Measurements from ENCODE around the gene ZNF613.

DNA sequence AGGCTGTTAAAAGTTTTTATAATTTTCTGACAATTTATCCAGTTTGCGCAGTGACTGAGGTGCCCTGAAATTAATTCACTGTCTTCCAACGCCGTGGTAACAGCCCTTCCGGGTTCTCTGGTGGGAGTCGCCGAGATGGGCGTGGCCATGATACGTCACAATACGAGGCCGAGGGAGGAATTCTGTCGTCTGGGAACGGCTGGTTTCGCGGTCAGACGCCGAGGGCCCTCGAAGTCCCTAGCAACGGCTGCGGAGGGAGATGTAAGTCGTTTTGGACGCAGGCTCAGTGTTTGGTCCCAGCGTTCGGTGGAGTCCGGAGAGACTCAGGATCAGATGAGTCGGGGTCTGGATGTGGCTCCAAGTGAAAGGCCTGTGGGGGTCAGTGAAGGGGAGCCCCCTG is 21.7 kb downstream of the ZNF613 start:
- TF ChIP-seq, protein P1, sequence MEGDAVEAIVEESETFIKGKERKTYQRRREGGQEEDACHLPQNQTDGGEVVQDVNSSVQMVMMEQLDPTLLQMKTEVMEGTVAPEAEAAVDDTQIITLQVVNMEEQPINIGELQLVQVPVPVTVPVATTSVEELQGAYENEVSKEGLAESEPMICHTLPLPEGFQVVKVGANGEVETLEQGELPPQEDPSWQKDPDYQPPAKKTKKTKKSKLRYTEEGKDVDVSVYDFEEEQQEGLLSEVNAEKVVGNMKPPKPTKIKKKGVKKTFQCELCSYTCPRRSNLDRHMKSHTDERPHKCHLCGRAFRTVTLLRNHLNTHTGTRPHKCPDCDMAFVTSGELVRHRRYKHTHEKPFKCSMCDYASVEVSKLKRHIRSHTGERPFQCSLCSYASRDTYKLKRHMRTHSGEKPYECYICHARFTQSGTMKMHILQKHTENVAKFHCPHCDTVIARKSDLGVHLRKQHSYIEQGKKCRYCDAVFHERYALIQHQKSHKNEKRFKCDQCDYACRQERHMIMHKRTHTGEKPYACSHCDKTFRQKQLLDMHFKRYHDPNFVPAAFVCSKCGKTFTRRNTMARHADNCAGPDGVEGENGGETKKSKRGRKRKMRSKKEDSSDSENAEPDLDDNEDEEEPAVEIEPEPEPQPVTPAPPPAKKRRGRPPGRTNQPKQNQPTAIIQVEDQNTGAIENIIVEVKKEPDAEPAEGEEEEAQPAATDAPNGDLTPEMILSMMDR (IDR thresholded peaks at IDR 0.05 in 2 of 3, conservative IDR thresholded peaks at IDR 0.05 in 1 of 3; ENCODE audit: borderline replicate concordance in 1 of 3, insufficient read depth in 1 of 3, low read depth in 2 of 3, low read length in 2 of 3): no peak
- TF ChIP-seq POLR2AphosphoS5 (IDR thresholded peaks at IDR 0.05; ENCODE audit: low read depth, low read length): no peak
- no peak for TF ChIP-seq ELF1 (IDR thresholded peaks at IDR 0.05; ENCODE audit: borderline replicate concordance, low read depth)
- TF ChIP-seq ZFX (IDR thresholded peaks at IDR 0.05): no peak
- TF ChIP-seq ZNF274 (IDR thresholded peaks at IDR 0.05; ENCODE audit: low read depth, low read length): no peak
- TF ChIP-seq, protein P2, sequence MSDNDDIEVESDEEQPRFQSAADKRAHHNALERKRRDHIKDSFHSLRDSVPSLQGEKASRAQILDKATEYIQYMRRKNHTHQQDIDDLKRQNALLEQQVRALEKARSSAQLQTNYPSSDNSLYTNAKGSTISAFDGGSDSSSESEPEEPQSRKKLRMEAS (IDR thresholded peaks at IDR 0.05): no peak
- no peak for TF ChIP-seq CEBPB (IDR thresholded peaks at IDR 0.05; ENCODE audit: low read depth)
- TF ChIP-seq, protein P3, sequence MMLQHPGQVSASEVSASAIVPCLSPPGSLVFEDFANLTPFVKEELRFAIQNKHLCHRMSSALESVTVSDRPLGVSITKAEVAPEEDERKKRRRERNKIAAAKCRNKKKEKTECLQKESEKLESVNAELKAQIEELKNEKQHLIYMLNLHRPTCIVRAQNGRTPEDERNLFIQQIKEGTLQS (IDR thresholded peaks at IDR 0.05): no peak
- TF ChIP-seq SRF (IDR thresholded peaks at IDR 0.05; ENCODE audit: low read depth): no peak
- TF ChIP-seq EZH2 (IDR thresholded peaks at IDR 0.05): no peak
- no peak for TF ChIP-seq FOSL1 (IDR thresholded peaks at IDR 0.05; ENCODE audit: low read depth)

Measured in HCT116 (cell line).